Measurements from ENCODE around the gene WDR7. TPM values are rescaled to one million over a fixed set of nuclear protein-coding genes. Genes with fewer than 3 reads are reported as not detected.
A peak's percentile ranks its signal among the peaks of the same experiment; 100 is the strongest.

Gene WDR7
- total RNA-seq, 2 experiments from 2014 or later, result 16.0 to 19.0 TPM

DNA sequence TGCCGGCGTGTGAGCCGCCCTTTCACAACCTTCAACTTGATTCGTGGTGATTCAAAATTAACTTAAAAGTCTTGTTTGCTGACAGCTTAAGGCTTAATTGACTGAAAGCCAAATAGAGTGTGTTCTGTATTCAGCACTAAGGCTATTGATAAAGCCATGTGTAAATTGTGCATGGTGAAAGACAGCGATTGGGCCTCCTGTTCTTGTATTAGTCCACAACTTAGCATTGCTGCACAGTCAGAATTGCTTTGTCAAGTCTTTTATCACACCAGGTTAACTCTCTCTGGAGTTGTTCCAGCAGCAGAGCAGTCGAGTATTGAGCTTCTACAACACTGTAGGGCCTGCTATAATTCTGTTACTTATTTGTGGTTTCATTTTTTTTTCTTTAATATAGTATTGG is 210.1 kb downstream of the WDR7 start:
- ChIA-PET CTCF (no interaction called here), POLR2A (no interaction called here)
- DNase-seq (no peak), ATAC-seq (no peak)
- no peak overlapping the region for H3K27ac Mint-ChIP-seq
- intact Hi-C loops (cut with micrococcal nuclease), result loop anchor here (10.0 kb wide), 1 partner anchor 154 kb away; no protein-coding TSS in a partner anchor
- no peaks in the 10 kb centered on the region for H3K27me3 Mint-ChIP-seq
- TF ChIP-seq, protein P1, sequence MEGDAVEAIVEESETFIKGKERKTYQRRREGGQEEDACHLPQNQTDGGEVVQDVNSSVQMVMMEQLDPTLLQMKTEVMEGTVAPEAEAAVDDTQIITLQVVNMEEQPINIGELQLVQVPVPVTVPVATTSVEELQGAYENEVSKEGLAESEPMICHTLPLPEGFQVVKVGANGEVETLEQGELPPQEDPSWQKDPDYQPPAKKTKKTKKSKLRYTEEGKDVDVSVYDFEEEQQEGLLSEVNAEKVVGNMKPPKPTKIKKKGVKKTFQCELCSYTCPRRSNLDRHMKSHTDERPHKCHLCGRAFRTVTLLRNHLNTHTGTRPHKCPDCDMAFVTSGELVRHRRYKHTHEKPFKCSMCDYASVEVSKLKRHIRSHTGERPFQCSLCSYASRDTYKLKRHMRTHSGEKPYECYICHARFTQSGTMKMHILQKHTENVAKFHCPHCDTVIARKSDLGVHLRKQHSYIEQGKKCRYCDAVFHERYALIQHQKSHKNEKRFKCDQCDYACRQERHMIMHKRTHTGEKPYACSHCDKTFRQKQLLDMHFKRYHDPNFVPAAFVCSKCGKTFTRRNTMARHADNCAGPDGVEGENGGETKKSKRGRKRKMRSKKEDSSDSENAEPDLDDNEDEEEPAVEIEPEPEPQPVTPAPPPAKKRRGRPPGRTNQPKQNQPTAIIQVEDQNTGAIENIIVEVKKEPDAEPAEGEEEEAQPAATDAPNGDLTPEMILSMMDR (IDR thresholded peaks at IDR 0.05), result no peak
- no peaks in the 10 kb centered on the region for H3K4me1 Mint-ChIP-seq (ENCODE audit: low read depth)
- no peaks in the 10 kb centered on the region for H3K9me3 Mint-ChIP-seq
- H3K4me3 Mint-ChIP-seq, result no peak overlapping the region
- no peaks in the 10 kb centered on the region for H3K36me3 Mint-ChIP-seq (ENCODE audit: low read depth)

DNA sequence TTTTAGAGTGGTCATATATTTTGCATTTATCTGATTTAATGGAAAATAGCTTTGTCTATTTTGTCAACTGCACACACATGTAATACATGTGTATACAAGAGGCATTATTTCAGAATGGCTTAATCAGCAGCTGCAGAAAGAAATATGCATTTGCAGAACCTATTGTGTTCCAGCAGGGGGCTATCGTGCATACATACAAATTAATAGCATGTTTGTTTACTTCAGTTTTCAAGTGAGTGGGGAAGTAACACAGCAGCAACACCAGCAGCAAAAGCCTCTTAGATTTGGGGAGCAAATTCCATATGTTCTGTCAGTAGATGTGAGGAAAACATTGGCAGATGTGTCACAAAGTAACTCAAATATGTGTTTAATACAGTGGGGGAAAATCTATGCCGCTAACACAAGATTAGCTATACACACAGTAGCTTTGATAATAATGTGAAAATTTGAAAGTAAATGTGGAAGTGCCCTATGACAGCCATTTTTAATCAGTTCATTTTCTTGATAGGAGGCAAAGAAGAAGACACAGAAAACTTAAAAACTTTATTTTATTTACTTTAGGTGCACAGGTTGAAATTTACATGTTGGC is 218.1 kb downstream of the WDR7 start:
- DNase-seq (peak; percentile 6), ATAC-seq (peak; percentile 37)
- H3K27me3 Mint-ChIP-seq, result no peaks in the 10 kb centered on the region
- H3K36me3 Mint-ChIP-seq (ENCODE audit: low read depth), result no peaks in the 10 kb centered on the region
- H3K27ac Mint-ChIP-seq, result no peak overlapping the region
- intact Hi-C loops (cut with micrococcal nuclease), result loop anchor here (10.0 kb wide), 1 partner anchor 146 kb away; no protein-coding TSS in a partner anchor
- no peaks in the 10 kb centered on the region for H3K9me3 Mint-ChIP-seq
- H3K4me1 Mint-ChIP-seq (ENCODE audit: low read depth), result peaks cover 12% of the 10 kb centered on the region
- H3K4me3 Mint-ChIP-seq, result no peak overlapping the region
- ChIA-PET POLR2A (no interaction called here), CTCF (interaction anchor here (0.8 to 2.7 kb wide), 26 partner anchors 9 to 692 kb away, joined by 3 to 12 read pairs (median 4); no protein-coding TSS in a partner anchor)
- TF ChIP-seq, protein P1 (IDR thresholded peaks at IDR 0.05), result peak; percentile 70

DNA sequence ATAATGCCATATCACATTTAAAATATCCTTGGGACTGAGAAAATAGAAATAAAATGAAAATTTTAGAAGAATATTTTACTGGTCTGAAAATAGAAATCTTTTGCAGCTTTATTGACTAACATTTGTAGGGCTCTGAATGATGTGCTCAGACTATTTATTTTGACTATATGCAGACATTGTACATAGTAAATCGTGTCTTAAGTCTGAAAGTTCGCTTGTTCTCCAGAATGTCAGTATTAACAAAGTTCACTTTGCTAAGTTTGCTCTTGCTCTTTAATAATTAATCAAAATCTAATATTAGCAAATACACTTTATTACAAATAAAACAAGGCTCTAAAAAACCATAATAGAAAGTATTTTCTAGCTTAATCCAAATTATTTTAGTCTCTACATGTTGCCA is 219.8 kb downstream of the WDR7 start:
- Mint-ChIP-seq H3K4me3 (no peak overlapping the region), H3K36me3 (ENCODE audit: low read depth) (peaks cover 2% of the 10 kb centered on the region), H3K4me1 (ENCODE audit: low read depth) (peaks cover 12% of the 10 kb centered on the region), H3K27ac (no peak overlapping the region), H3K27me3 (no peaks in the 10 kb centered on the region), H3K9me3 (no peaks in the 10 kb centered on the region)
- CTCF ChIA-PET, result interaction anchor here (2.7 kb wide), 1 partner anchor 33 kb away, joined by 6 read pairs; no protein-coding TSS in a partner anchor
- intact Hi-C loops (cut with micrococcal nuclease), result loop anchor here (10.0 kb wide), 1 partner anchor 564 kb away; the partner anchor contains the start of gene ONECUT2
- no peak for DNase-seq
- no peak for ATAC-seq
- TF ChIP-seq, protein P1 (IDR thresholded peaks at IDR 0.05), result no peak
- POLR2A ChIA-PET, result no interaction called here

DNA sequence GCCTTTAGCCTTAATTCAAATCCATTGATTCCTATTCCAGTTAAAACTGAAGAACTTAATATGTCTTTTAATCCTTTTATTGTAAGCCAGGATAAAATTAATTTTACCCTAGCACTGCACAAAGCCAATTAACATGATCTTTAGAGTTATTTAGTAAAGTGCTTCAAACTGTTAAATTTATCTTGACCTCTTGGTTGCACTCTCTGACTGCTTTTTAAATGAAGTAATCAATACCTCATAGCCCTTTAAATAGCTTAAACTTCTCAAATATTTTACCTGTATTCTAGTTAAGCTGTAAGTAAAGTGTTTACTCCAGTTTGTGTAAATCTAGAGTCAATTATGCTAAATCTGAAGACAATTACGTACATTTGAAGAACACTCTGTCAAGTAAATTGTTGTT is 221.0 kb downstream of the WDR7 start:
- intact Hi-C loops (cut with micrococcal nuclease), result loop anchor here (10.0 kb wide), 1 partner anchor 563 kb away; the partner anchor contains the start of gene ONECUT2
- ATAC-seq (no peak), DNase-seq (no peak)
- CTCF ChIA-PET, result no interaction called here
- Mint-ChIP-seq H3K4me1 (ENCODE audit: low read depth) (peaks cover 12% of the 10 kb centered on the region), H3K9me3 (no peaks in the 10 kb centered on the region), H3K4me3 (no peak overlapping the region), H3K27me3 (no peaks in the 10 kb centered on the region), H3K27ac (no peak overlapping the region), H3K36me3 (ENCODE audit: low read depth) (peaks cover 2% of the 10 kb centered on the region)
- POLR2A ChIA-PET, result no interaction called here
- TF ChIP-seq, protein P1 (IDR thresholded peaks at IDR 0.05), result no peak

DNA sequence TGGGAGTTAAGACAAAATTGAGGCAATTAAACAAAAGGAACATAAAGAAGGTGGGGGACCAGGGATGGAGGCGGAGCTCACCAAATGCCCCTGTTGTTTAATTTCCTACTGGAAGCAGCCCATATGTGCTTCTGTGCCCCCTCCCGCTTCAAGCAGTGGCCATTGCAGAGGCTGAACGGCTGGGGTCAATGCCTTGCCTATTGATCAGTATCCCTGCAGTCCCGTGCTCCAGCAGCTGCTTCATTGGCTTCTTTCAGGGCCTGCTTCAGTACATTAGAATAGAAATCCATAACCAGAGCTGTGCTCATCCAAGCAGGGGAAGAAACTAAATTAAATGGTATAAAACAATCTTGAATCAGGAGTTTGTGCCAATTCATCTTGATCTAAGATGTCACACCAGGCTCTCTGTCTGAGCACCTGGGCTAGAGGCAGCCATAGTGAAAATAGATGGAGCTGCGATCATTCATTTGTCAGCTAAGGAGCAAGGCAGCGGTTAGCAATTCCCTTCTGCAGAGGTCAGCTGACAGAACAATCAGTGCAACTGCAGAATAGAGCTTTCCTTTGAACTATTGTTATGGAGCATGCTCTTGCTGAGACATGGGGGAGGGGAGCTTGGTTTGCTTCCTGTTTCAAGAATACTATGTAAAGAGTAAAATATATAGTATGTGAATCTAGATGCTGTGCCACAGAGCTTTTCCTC is 222.4 kb downstream of the WDR7 start:
- POLR2A ChIA-PET, result no interaction called here

More for the DNA sequence above, 222.4 kb downstream of the WDR7 start:
- CTCF ChIA-PET, result interaction anchor here (1.3 kb wide), 1 partner anchor 16 kb away, joined by 4 read pairs; no protein-coding TSS in a partner anchor
- ATAC-seq (no peak), DNase-seq (peak; percentile 31)
- Mint-ChIP-seq H3K36me3 (ENCODE audit: low read depth) (peaks cover 2% of the 10 kb centered on the region), H3K4me1 (ENCODE audit: low read depth) (peaks cover 12% of the 10 kb centered on the region), H3K27me3 (no peaks in the 10 kb centered on the region), H3K27ac (no peak overlapping the region), H3K4me3 (no peak overlapping the region), H3K9me3 (no peaks in the 10 kb centered on the region)
- TF ChIP-seq, protein P1 (IDR thresholded peaks at IDR 0.05), result no peak
- intact Hi-C loops (cut with micrococcal nuclease), result loop anchor here (10.0 kb wide), 1 partner anchor 561 kb away; the partner anchor contains the start of gene ONECUT2

Measured in activated CD8-positive, alpha-beta T cell treated with anti-CD3 and anti-CD28 coated beads for 36 hours (primary cell).